Measurements from ENCODE around the gene PELO. TPM values are rescaled to one million over a fixed set of nuclear protein-coding genes. Genes with fewer than 3 reads are reported as not detected.

The PELO gene
- total and polyA plus RNA-seq, 4 donors, result 5.0 to 51.1 (median 35.6) TPM

- H3K27ac ChIP-seq (ENCODE audit: low read depth in 1 of 2, low read length in 1 of 2), result peak overlapping the region in 1 of 2 donors; percentile 21
Observed at GRCh38 chr5:52772668-52773067, 15.0 kb upstream of the PELO start.

GRCh38 chr5:52773342-52773741 is 14.4 kb upstream of the PELO start:
- Histone ChIP-seq H3K27ac (ENCODE audit: low read depth in 1 of 2, low read length in 1 of 2) (no peak overlapping the region), H3K9me3 (ENCODE audit: control insufficient read depth in 4 of 4, insufficient read depth in 3 of 4, low read length in 3 of 4) (no peaks in the 10 kb centered on the region), H3K4me3 (no peak overlapping the region), H3K27me3 (ENCODE audit: control insufficient read depth in 3 of 3, insufficient read depth in 3 of 3, low read length in 2 of 3) (no peaks in the 10 kb centered on the region), H3K36me3 (ENCODE audit: control insufficient read depth in 4 of 4, insufficient read depth in 4 of 4, low read length in 4 of 4) (no peaks in the 10 kb centered on the region), H3K9ac (ENCODE audit: insufficient read depth in 1 of 2, low read length in 2 of 2) (no peak overlapping the region), H3K4me1 (ENCODE audit: control insufficient read depth in 5 of 5, insufficient read depth in 5 of 5, low read length in 5 of 5) (no peaks in the 10 kb centered on the region)
- no peak for TF ChIP-seq CTCF (IDR thresholded peaks at IDR 0.05; ENCODE audit: control extremely low read depth, extremely low read depth)
- ATAC-seq (ENCODE audit: insufficient read depth, low FRiP score) (no peak), DNase-seq (no peak)
- 69 to 77% methylated on average over 2 of the region's 2 CpGs for WGBS, 2 donors

More at GRCh38 chr5:52772668-52773067, 15.0 kb upstream of the PELO start:
- Histone ChIP-seq H3K4me1 (ENCODE audit: control insufficient read depth in 5 of 5, insufficient read depth in 5 of 5, low read length in 5 of 5) (peaks cover 0 to 6% (median 0%) of the 10 kb centered on the region in 5 donors), H3K4me3 (no peak overlapping the region), H3K9me3 (ENCODE audit: control insufficient read depth in 4 of 4, insufficient read depth in 3 of 4, low read length in 3 of 4) (no peaks in the 10 kb centered on the region), H3K27me3 (ENCODE audit: control insufficient read depth in 3 of 3, insufficient read depth in 3 of 3, low read length in 2 of 3) (no peaks in the 10 kb centered on the region), H3K9ac (ENCODE audit: insufficient read depth in 1 of 2, low read length in 2 of 2) (no peak overlapping the region), H3K36me3 (ENCODE audit: control insufficient read depth in 4 of 4, insufficient read depth in 4 of 4, low read length in 4 of 4) (no peaks in the 10 kb centered on the region)
- DNase-seq (no peak), ATAC-seq (ENCODE audit: insufficient read depth, low FRiP score) (no peak)
- TF ChIP-seq CTCF (IDR thresholded peaks at IDR 0.05; ENCODE audit: control extremely low read depth, extremely low read depth), result no peak

GRCh38 chr5:52774005-52774410 is 13.7 kb upstream of the PELO start:
- Histone ChIP-seq H3K4me3 (no peak overlapping the region), H3K36me3 (ENCODE audit: control insufficient read depth in 4 of 4, insufficient read depth in 4 of 4, low read length in 4 of 4) (no peaks in the 10 kb centered on the region), H3K27ac (ENCODE audit: low read depth in 1 of 2, low read length in 1 of 2) (peak overlapping the region; percentile 60 to 77)

More at GRCh38 chr5:52774005-52774410, 13.7 kb upstream of the PELO start:
- 23 to 35% methylated on average over 5 of the region's 5 CpGs for WGBS, 2 donors
- ATAC-seq (ENCODE audit: insufficient read depth, low FRiP score) (no peak), DNase-seq (no peak)
- no peak for TF ChIP-seq CTCF (IDR thresholded peaks at IDR 0.05; ENCODE audit: control extremely low read depth, extremely low read depth)
- Histone ChIP-seq H3K9ac (ENCODE audit: insufficient read depth in 1 of 2, low read length in 2 of 2) (no peak overlapping the region), H3K4me1 (ENCODE audit: control insufficient read depth in 5 of 5, insufficient read depth in 5 of 5, low read length in 5 of 5) (no peaks in the 10 kb centered on the region), H3K27me3 (ENCODE audit: control insufficient read depth in 3 of 3, insufficient read depth in 3 of 3, low read length in 2 of 3) (no peaks in the 10 kb centered on the region), H3K9me3 (ENCODE audit: control insufficient read depth in 4 of 4, insufficient read depth in 3 of 4, low read length in 3 of 4) (no peaks in the 10 kb centered on the region)
